Esophagus squamous epithelium (tissue), 5 donors: ENCODE data around the gene WNK2. TPM values are rescaled to one million over a fixed set of nuclear protein-coding genes. Genes with fewer than 3 reads are reported as not detected.

Experiments used
- DNase-seq: peaks from one replicate; lab custom pipeline; 2025; lab: John Stamatoyannopoulos, UW
- H3K27ac ChIP-seq, 4 donors: fragments of 200-600 bp; sonication (generic); one replicate each; pipeline ENCODE4 v1.5.1; 2016 to 2019; ENCODE audit warnings: mild to moderate bottlenecking in 1 of 4
- H3K27me3 ChIP-seq, 4 donors: fragments of 200-600 bp; sonication (generic); 1 replicate in 3 of 4; 2 replicates in 1 of 4; pipeline versions ENCODE4 v1.5.1 to v1.6.0; 2017 to 2021; ENCODE audit warnings: antibody characterized with exemption in 1 of 4
- H3K36me3 ChIP-seq, 3 donors: fragments of 200-600 bp; sonication (generic); one replicate each; pipeline ENCODE4 v1.5.1; 2016 to 2019
- H3K4me1 ChIP-seq, 3 donors: fragments of 200-600 bp; sonication (generic); one replicate each; pipeline ENCODE4 v1.5.1; 2017 to 2019
- H3K4me3 ChIP-seq, 4 donors: fragments of 200-600 bp; sonication (generic); 1 replicate in 3 of 4; 2 replicates in 1 of 4; pipeline ENCODE4 v1.5.1; 2016 to 2019; ENCODE audit warnings: mild to moderate bottlenecking in 2 of 4, moderate library complexity in 1 of 4
- H3K9me3 ChIP-seq, 3 donors: fragments of 200-600 bp; sonication (generic); one replicate each; pipeline ENCODE4 v1.5.1; 2016 to 2019
- POLR2A ChIP-seq, 4 donors: fragments of 450-650 bp; IDR thresholded peaks; one replicate each; pipeline ENCODE4 v1.6.1; 2017; ENCODE audit warnings: antibody characterized with exemption in 4 of 4, mild to moderate bottlenecking in 4 of 4, moderate library complexity in 3 of 4
- WGBS, 2 donors: methylation state at CpG; one replicate each; pipeline ENCODE4 v1.1.5; 2018; 5-methylcytosine and 5-hydroxymethylcytosine counted together
- intact Hi-C: fragments of 100-400 bp; cut with DNase I; formaldehyde crosslinking; loops from one replicate; pipeline ENCODE4 v1.15.0; 2022
- total RNA-seq, 4 donors: library from RNA; depleted of rRNA; stranded (reverse); fragments of >200 nt; gene quantifications; one replicate each; pipeline ENCODE4 v1.1.0, GENCODE V29; 2016
- TF ChIP-seq, protein P1 (sequence below), 6 experiments: fragments of 450-650 bp in 4 of 6; fragments of 200-600 bp in 2 of 6; sonication (generic) in 2 of 6; IDR thresholded peaks; one replicate each; pipeline ENCODE4 v1.5.1; 2016 to 2019; ENCODE audit warnings: antibody characterized with exemption in 6 of 6, mild to moderate bottlenecking in 4 of 6, moderate library complexity in 4 of 6
- donor health status: DM: yes; HTN: yes; CAD: no.

Gene WNK2
- total RNA-seq, 4 donors from 2014 or later, result 0.40 to 8.8 (median 5.2) TPM

- H3K36me3 ChIP-seq, result no peaks in the 10 kb centered on the region
- 93 to 96% methylated on average over 4 of the region's 43 CpGs for WGBS, 2 donors
- no peak overlapping the region for H3K4me3 ChIP-seq
- intact Hi-C loops, result no loop called here
- no peak for DNase-seq
- no peaks in the 10 kb centered on the region for H3K4me1 ChIP-seq
- no peak overlapping the region for H3K27ac ChIP-seq
- TF ChIP-seq, protein P1, sequence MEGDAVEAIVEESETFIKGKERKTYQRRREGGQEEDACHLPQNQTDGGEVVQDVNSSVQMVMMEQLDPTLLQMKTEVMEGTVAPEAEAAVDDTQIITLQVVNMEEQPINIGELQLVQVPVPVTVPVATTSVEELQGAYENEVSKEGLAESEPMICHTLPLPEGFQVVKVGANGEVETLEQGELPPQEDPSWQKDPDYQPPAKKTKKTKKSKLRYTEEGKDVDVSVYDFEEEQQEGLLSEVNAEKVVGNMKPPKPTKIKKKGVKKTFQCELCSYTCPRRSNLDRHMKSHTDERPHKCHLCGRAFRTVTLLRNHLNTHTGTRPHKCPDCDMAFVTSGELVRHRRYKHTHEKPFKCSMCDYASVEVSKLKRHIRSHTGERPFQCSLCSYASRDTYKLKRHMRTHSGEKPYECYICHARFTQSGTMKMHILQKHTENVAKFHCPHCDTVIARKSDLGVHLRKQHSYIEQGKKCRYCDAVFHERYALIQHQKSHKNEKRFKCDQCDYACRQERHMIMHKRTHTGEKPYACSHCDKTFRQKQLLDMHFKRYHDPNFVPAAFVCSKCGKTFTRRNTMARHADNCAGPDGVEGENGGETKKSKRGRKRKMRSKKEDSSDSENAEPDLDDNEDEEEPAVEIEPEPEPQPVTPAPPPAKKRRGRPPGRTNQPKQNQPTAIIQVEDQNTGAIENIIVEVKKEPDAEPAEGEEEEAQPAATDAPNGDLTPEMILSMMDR (IDR thresholded peaks at IDR 0.05), result no peak
- no peak for TF ChIP-seq POLR2A (IDR thresholded peaks at IDR 0.05)
- peaks cover 0 to 51% (median 0%) of the 10 kb centered on the region in 4 donors for H3K27me3 ChIP-seq
- no peaks in the 10 kb centered on the region for H3K9me3 ChIP-seq
These were observed 108.9 kb downstream of the WNK2 start for GRCh38 chr9:93292664-93293328.

GRCh38 chr9:93294011-93294410, 110.1 kb downstream of the WNK2 start:
- Histone ChIP-seq H3K4me1 (no peaks in the 10 kb centered on the region), H3K27me3 (peaks cover 0 to 44% (median 0%) of the 10 kb centered on the region in 4 donors), H3K27ac (no peak overlapping the region), H3K9me3 (no peaks in the 10 kb centered on the region), H3K4me3 (no peak overlapping the region), H3K36me3 (no peaks in the 10 kb centered on the region)
- TF ChIP-seq POLR2A (IDR thresholded peaks at IDR 0.05), result no peak
- no peak for DNase-seq
- intact Hi-C loops, result no loop called here
- 76% methylated on average over 4 to 7 of the region's 9 CpGs for WGBS, 2 donors

DNA sequence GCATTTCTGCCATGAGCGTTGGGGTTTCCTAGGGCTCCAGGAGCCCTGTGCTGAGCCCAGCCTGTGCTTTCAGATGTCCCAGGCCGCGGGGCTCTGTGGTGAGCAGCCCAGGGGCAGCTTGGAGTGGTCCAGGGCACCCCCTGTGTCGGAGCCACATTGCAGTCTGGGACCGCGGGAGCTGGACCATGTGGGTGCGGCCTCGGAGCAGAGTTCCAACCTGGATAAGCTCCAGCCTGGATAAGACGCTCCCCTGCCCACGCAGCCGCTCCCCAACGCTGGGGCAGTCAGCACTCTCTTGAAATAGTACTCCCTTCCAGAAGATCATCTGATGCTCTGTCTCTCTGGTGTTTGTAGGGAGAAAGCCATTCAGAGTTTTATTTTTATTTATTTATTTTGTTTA, 111.1 kb downstream of the WNK2 start:
- Histone ChIP-seq H3K36me3 (no peaks in the 10 kb centered on the region), H3K27ac (no peak overlapping the region), H3K4me3 (no peak overlapping the region), H3K27me3 (peaks cover 0 to 40% (median 0%) of the 10 kb centered on the region in 4 donors), H3K4me1 (no peaks in the 10 kb centered on the region), H3K9me3 (no peaks in the 10 kb centered on the region)
- WGBS, 2 donors, result 32 to 50% methylated on average over 1 to 9 of the region's 12 CpGs
- TF ChIP-seq POLR2A (IDR thresholded peaks at IDR 0.05), result no peak
- TF ChIP-seq, protein P1 (IDR thresholded peaks at IDR 0.05), result no peak
- DNase-seq, result no peak
- intact Hi-C loops, result no loop called here

- no peak for DNase-seq
- WGBS, 2 donors, result 46 to 51% methylated on average over 2 of the region's 2 CpGs
- intact Hi-C loops, result no loop called here
- H3K9me3 ChIP-seq, result no peaks in the 10 kb centered on the region
- H3K4me1 ChIP-seq, result no peaks in the 10 kb centered on the region
- H3K27ac ChIP-seq, result no peak overlapping the region
- no peak for TF ChIP-seq POLR2A (IDR thresholded peaks at IDR 0.05)
- TF ChIP-seq, protein P1 (IDR thresholded peaks at IDR 0.05), result no peak
- no peak overlapping the region for H3K4me3 ChIP-seq
- H3K27me3 ChIP-seq, result peaks cover 0 to 37% (median 0%) of the 10 kb centered on the region in 4 donors
- no peaks in the 10 kb centered on the region for H3K36me3 ChIP-seq
These were observed 111.6 kb downstream of the WNK2 start for GRCh38 chr9:93295456-93296076.

- no peaks in the 10 kb centered on the region for H3K4me1 ChIP-seq
- no peak overlapping the region for H3K27ac ChIP-seq
- intact Hi-C loops, result no loop called here
- H3K4me3 ChIP-seq, result no peak overlapping the region
- H3K36me3 ChIP-seq, result no peaks in the 10 kb centered on the region
- no peak for DNase-seq
- peaks cover 0 to 32% (median 0%) of the 10 kb centered on the region in 4 donors for H3K27me3 ChIP-seq
- H3K9me3 ChIP-seq, result no peaks in the 10 kb centered on the region
- WGBS, 2 donors, result 50 to 58% methylated on average over 16 to 17 of the region's 17 CpGs
- TF ChIP-seq, protein P1 (IDR thresholded peaks at IDR 0.05), result no peak
- no peak for TF ChIP-seq POLR2A (IDR thresholded peaks at IDR 0.05)
These were observed 113.0 kb downstream of the WNK2 start for GRCh38 chr9:93296889-93297480.
